ENCODE data around the gene RGS19. TPM values are rescaled to one million over a fixed set of nuclear protein-coding genes. Genes with fewer than 3 reads are reported as not detected.

RGS19 gene
- total RNA-seq, 1 experiment from 2014 or later = 16.4 TPM

DNA sequence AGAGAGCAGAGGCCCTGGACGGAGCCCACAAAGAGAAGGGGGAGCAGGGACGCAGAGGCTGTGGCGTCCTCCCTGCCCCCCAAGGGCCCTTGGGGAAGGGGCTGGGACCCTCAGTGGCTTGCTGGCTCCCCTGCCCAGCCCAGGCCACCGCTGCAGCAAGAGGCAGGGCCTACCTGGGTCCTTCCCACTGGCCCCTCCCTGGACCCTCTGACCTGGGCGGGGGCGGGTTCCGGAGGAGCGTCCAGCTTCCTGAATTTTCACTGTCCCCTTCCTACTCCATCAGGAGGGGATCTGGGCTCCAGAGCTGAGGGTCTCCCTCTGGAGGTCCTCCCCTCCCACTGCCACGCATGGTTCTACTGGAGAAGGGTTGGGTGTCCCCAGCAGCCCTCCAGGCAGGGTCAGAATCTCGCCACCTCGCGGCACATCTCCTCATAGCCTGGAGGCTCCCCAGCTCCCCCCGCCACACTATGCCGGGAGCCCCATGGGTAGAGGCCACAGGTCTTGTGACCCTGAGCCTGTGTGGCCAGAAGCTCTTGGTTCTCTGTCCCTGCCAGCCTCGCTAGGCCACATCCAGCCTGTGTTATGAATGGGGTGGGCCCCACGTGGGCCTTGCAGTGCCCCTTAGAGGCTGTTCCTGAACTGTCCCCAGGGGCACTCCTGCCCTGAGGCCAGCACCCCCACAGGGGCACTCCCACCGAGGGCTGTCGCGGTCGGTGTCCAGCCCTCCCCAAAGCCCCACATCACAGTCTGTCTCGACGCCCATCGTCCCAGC is 28.9 kb downstream of the RGS19 start:
- CTCF ChIA-PET = no interaction called here
- BruUV-seq (replicated peaks) = no TSS peak
- Histone ChIP-seq H3K27ac (ENCODE audit: low read depth, low read length, poor library complexity, severe bottlenecking) (no peak overlapping the region), H3K4me3 (ENCODE audit: low read depth, low read length, poor library complexity, severe bottlenecking) (peak overlapping the region; percentile 34), H3K27me3 (replicated peaks; ENCODE audit: insufficient read depth, low read depth, low read length, poor library complexity) (peaks cover 9% of the 10 kb centered on the region), H3K4me1 (ENCODE audit: insufficient read depth, low read length, poor library complexity, severe bottlenecking) (peaks cover 8% of the 10 kb centered on the region), H3K9me3 (ENCODE audit: low read depth, low read length, poor library complexity, severe bottlenecking) (no peaks in the 10 kb centered on the region), H3K36me3 (ENCODE audit: insufficient read depth, low read length, poor library complexity, severe bottlenecking) (no peaks in the 10 kb centered on the region)
- intact Hi-C loops (cut with micrococcal nuclease; ENCODE audit: unreplicated experiment) = no loop called here
- no peak for DNase-seq (ENCODE audit: low spot score)
- POLR2A ChIA-PET (ENCODE audit: low non-redundant PET) = no interaction called here
- TF ChIP-seq, protein P1, sequence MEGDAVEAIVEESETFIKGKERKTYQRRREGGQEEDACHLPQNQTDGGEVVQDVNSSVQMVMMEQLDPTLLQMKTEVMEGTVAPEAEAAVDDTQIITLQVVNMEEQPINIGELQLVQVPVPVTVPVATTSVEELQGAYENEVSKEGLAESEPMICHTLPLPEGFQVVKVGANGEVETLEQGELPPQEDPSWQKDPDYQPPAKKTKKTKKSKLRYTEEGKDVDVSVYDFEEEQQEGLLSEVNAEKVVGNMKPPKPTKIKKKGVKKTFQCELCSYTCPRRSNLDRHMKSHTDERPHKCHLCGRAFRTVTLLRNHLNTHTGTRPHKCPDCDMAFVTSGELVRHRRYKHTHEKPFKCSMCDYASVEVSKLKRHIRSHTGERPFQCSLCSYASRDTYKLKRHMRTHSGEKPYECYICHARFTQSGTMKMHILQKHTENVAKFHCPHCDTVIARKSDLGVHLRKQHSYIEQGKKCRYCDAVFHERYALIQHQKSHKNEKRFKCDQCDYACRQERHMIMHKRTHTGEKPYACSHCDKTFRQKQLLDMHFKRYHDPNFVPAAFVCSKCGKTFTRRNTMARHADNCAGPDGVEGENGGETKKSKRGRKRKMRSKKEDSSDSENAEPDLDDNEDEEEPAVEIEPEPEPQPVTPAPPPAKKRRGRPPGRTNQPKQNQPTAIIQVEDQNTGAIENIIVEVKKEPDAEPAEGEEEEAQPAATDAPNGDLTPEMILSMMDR (conservative IDR thresholded peaks at IDR 0.05; ENCODE audit: low read depth, low read length) = no peak
- no peak for TF ChIP-seq EZH2 (IDR thresholded peaks at IDR 0.05; ENCODE audit: borderline replicate concordance, low read depth, low read length, poor library complexity, severe bottlenecking)

DNA sequence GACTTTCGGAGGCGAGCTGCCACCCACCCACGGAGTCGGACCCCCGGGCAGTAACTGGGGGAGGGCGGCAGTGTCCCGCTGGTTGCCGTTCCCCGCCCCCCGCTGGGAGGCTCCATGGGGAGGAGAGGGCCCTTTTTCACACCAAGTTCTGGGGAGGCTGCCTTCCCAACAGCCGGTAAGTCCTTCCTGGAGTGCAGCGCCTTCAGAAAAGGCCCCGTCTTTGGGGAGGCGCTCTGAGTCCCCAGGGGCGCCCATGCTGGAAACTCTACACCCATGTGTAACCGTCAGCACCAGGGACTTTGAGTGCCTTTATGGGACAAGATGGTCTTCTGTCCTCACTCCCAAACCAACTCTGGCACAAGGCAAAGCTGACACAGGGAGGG is 29.4 kb downstream of the RGS19 start:
- CTCF ChIA-PET = no interaction called here
- no peaks in the 10 kb centered on the region for H3K9me3 ChIP-seq (ENCODE audit: low read depth, low read length, poor library complexity, severe bottlenecking)
- intact Hi-C loops (cut with micrococcal nuclease; ENCODE audit: unreplicated experiment) = no loop called here
- peaks cover 11% of the 10 kb centered on the region for H3K4me1 ChIP-seq (ENCODE audit: insufficient read depth, low read length, poor library complexity, severe bottlenecking)
- H3K27ac ChIP-seq (ENCODE audit: low read depth, low read length, poor library complexity, severe bottlenecking) = no peak overlapping the region
- peak overlapping the region; percentile 34 for H3K4me3 ChIP-seq (ENCODE audit: low read depth, low read length, poor library complexity, severe bottlenecking)
- no TSS peak for BruUV-seq (replicated peaks)
- peaks cover 9% of the 10 kb centered on the region for H3K27me3 ChIP-seq (replicated peaks; ENCODE audit: insufficient read depth, low read depth, low read length, poor library complexity)
- peak; percentile 54 for DNase-seq (ENCODE audit: low spot score)
- no peak for TF ChIP-seq EZH2 (IDR thresholded peaks at IDR 0.05; ENCODE audit: borderline replicate concordance, low read depth, low read length, poor library complexity, severe bottlenecking)
- TF ChIP-seq, protein P1 (conservative IDR thresholded peaks at IDR 0.05; ENCODE audit: low read depth, low read length) = no peak
- POLR2A ChIA-PET (ENCODE audit: low non-redundant PET) = no interaction called here
- H3K36me3 ChIP-seq (ENCODE audit: insufficient read depth, low read length, poor library complexity, severe bottlenecking) = no peaks in the 10 kb centered on the region

DNA sequence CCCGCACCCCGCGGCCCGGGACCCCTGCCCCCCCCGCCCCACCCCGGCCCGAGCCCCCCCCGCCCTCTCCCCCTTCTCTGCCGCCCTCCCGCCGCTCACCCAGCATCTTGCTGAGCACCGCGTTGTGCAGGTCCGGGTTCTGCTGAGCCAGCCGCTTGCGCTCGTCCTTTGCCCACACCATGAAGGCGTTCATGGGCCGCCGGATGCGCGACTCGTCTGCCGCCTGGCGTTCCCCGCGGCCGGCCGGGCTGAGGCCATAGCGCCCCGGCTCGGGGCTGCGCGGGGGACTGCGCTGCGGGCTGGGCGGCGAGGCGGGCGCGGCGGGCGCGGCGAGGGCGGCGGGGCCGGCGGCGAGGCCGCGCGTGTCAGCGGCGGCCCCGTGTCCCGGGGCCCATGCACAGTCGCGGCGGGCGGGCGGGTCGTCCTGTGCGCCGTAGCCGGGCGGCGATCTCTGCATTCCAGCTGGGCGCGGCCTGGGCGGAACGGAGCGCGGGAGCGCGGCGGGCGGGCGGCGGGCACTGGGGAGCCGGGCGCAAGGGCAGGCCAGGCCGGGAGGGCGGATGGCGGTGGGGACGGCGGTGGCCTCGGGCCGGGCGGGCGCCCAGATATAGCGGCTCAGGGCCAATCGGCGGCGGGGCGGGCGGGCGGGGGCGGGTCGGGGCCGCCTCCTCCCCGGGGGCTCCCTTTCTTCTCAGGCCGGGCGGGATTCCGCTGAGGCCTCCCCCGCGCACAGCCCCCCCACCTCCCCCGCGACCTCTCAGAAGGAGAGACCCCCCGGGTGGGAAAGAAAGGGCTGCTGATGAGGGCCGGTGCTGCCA is 30.0 kb downstream of the RGS19 start, which contains the start of gene SOX18:
Gene SOX18 (minus strand): TSS at position 580 of the 818 bp plus-strand sequence. CDS start 123 bp downstream, at position 457.
- no peaks in the 10 kb centered on the region for H3K36me3 ChIP-seq (ENCODE audit: insufficient read depth, low read length, poor library complexity, severe bottlenecking)
- intact Hi-C loops (cut with micrococcal nuclease; ENCODE audit: unreplicated experiment) = no loop called here
- peaks cover 9% of the 10 kb centered on the region for H3K27me3 ChIP-seq (replicated peaks; ENCODE audit: insufficient read depth, low read depth, low read length, poor library complexity)
- POLR2A ChIA-PET (ENCODE audit: low non-redundant PET) = no interaction called here
- H3K9me3 ChIP-seq (ENCODE audit: low read depth, low read length, poor library complexity, severe bottlenecking) = no peaks in the 10 kb centered on the region
- TF ChIP-seq EZH2 (IDR thresholded peaks at IDR 0.05; ENCODE audit: borderline replicate concordance, low read depth, low read length, poor library complexity, severe bottlenecking) = no peak
- TF ChIP-seq, protein P1 (conservative IDR thresholded peaks at IDR 0.05; ENCODE audit: low read depth, low read length) = no peak
- BruUV-seq (replicated peaks) = no TSS peak
- DNase-seq (ENCODE audit: low spot score) = peak; percentile 62
- H3K4me1 ChIP-seq (ENCODE audit: insufficient read depth, low read length, poor library complexity, severe bottlenecking) = peaks cover 17% of the 10 kb centered on the region
- H3K27ac ChIP-seq (ENCODE audit: low read depth, low read length, poor library complexity, severe bottlenecking) = no peak within 1 kb of the TSS
- CTCF ChIA-PET = no interaction called here
- peak within 1 kb of the TSS; percentile 34 for H3K4me3 ChIP-seq (ENCODE audit: low read depth, low read length, poor library complexity, severe bottlenecking)
